ENCODE measurements around the gene ANK2.

ANK2 gene

DNA sequence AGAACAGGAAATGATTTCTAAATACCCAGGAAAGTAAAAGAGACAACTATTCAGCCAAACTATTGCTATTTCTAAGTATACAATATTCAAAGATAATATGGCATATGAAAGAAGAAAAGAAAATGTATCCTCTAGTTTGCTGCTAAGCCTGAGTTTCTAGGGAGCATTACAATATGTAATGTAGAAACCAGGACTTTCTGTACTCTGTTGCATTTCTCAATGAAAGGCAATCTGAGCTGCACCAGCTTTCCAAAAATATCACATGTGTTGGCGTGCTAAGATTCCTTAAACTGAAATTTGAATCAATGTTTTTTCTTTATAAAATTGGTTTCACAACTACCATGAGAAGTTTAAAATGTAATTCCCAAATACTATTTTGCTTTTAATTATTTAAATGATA, 129.6 kb downstream of the ANK2 start:
- Histone ChIP-seq H3K36me3 (ENCODE audit: insufficient read depth, low read length) (no peaks in the 10 kb centered on the region), H3K79me2 (ENCODE audit: insufficient read depth, low read length) (no peaks in the 10 kb centered on the region), H3K4me1 (ENCODE audit: insufficient read depth, low read length) (no peaks in the 10 kb centered on the region), H4K20me1 (ENCODE audit: insufficient read depth, low read length) (no peaks in the 10 kb centered on the region), H3K4me3 (ENCODE audit: low read depth in 1 of 2, low read length in 2 of 2) (no peak overlapping the region), H3K9ac (ENCODE audit: low read depth, low read length) (no peak overlapping the region), H3K27me3 (ENCODE audit: insufficient read depth, low read length, poor library complexity) (no peaks in the 10 kb centered on the region), H2AFZ (ENCODE audit: low read depth, low read length) (no peak overlapping the region), H3K27ac (ENCODE audit: low read length) (no peak overlapping the region), H3K4me2 (ENCODE audit: insufficient read depth, low read length) (no peak overlapping the region), H3K9me3 (ENCODE audit: insufficient read depth, low read length, severe bottlenecking) (no peaks in the 10 kb centered on the region)
- TF ChIP-seq, protein P1, sequence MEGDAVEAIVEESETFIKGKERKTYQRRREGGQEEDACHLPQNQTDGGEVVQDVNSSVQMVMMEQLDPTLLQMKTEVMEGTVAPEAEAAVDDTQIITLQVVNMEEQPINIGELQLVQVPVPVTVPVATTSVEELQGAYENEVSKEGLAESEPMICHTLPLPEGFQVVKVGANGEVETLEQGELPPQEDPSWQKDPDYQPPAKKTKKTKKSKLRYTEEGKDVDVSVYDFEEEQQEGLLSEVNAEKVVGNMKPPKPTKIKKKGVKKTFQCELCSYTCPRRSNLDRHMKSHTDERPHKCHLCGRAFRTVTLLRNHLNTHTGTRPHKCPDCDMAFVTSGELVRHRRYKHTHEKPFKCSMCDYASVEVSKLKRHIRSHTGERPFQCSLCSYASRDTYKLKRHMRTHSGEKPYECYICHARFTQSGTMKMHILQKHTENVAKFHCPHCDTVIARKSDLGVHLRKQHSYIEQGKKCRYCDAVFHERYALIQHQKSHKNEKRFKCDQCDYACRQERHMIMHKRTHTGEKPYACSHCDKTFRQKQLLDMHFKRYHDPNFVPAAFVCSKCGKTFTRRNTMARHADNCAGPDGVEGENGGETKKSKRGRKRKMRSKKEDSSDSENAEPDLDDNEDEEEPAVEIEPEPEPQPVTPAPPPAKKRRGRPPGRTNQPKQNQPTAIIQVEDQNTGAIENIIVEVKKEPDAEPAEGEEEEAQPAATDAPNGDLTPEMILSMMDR (IDR thresholded peaks at IDR 0.05; ENCODE audit: borderline replicate concordance, extremely low read depth, low read length, poor library complexity, severe bottlenecking): no peak
- TF ChIP-seq EZH2 (IDR thresholded peaks at IDR 0.05; ENCODE audit: borderline replicate concordance, low read depth, low read length, severe bottlenecking): no peak
- ATAC-seq (ENCODE audit: insufficient read depth, low read depth) (no peak), DNase-seq (no peak)

DNA sequence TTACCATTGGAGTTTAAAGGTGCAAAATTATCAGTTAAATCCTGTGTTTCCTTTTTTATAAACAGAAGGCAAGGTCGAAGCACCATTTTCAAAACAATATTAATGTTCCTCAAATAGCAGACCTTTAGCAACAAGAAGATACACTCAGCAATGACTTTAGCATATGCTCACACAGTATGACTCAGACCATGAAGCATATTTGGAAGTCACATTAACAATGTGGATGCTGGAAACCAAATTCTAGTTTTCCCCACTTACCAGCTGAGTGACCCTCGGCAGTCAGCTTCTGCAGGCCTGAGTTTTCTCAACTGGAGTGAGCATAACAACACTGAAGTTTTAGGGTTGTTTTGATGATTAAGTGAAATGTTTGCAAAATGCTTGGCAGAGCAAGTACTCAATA, 130.5 kb downstream of the ANK2 start:
- no peaks in the 10 kb centered on the region for H3K36me3 ChIP-seq (ENCODE audit: insufficient read depth, low read length)
- no peak overlapping the region for H2AFZ ChIP-seq (ENCODE audit: low read depth, low read length)
- no peaks in the 10 kb centered on the region for H3K79me2 ChIP-seq (ENCODE audit: insufficient read depth, low read length)
- no peak for TF ChIP-seq EZH2 (IDR thresholded peaks at IDR 0.05; ENCODE audit: borderline replicate concordance, low read depth, low read length, severe bottlenecking)
- TF ChIP-seq, protein P1 (IDR thresholded peaks at IDR 0.05; ENCODE audit: borderline replicate concordance, extremely low read depth, low read length, poor library complexity, severe bottlenecking): no peak
- no peak overlapping the region for H3K4me3 ChIP-seq (ENCODE audit: low read depth in 1 of 2, low read length in 2 of 2)
- ATAC-seq (ENCODE audit: insufficient read depth, low read depth) (no peak), DNase-seq (no peak)
- no peak overlapping the region for H3K27ac ChIP-seq (ENCODE audit: low read length)
- H3K4me2 ChIP-seq (ENCODE audit: insufficient read depth, low read length): no peak overlapping the region
- H3K27me3 ChIP-seq (ENCODE audit: insufficient read depth, low read length, poor library complexity): no peaks in the 10 kb centered on the region
- no peaks in the 10 kb centered on the region for H3K4me1 ChIP-seq (ENCODE audit: insufficient read depth, low read length)
- H3K9ac ChIP-seq (ENCODE audit: low read depth, low read length): no peak overlapping the region
- H3K9me3 ChIP-seq (ENCODE audit: insufficient read depth, low read length, severe bottlenecking): no peaks in the 10 kb centered on the region
- no peaks in the 10 kb centered on the region for H4K20me1 ChIP-seq (ENCODE audit: insufficient read depth, low read length)

DNA sequence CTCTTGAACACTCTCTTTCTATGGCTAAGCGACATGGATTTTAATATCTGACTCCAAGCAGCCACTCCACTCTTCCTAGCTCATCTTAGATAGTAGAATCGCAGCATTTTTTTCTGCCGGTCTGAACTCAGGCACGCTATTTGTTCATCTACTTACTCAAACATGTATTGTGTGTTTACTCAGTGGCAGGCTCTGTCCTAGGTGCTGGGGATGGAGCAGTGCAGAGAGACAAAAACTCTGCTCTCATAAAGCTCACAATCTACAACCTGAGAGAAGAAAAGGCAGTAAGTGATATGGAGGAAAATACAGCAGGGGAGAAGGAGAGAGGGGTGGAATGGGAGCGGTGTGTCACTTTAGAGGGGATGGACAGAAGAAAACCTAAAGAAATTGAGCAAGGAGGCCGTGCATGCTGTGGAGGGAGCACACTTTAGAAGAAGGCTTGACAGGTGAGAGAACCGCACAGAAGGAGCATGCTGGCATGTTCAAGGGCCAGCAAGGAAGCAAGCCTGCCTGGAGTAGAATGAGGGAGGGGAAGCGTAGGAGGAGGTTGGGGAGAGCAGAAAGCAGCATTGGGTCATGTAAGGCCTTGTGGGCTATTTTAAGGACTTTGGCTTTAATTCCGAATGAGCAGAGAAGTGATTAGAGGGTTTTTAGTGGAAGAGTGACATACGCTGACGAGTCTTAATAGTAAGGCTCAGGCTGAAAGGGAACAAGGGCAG, 132.0 kb downstream of the ANK2 start:
- no peak overlapping the region for H3K9ac ChIP-seq (ENCODE audit: low read depth, low read length)
- H3K4me3 ChIP-seq (ENCODE audit: low read depth in 1 of 2, low read length in 2 of 2): no peak overlapping the region
- H3K4me1 ChIP-seq (ENCODE audit: insufficient read depth, low read length): no peaks in the 10 kb centered on the region
- TF ChIP-seq EZH2 (IDR thresholded peaks at IDR 0.05; ENCODE audit: borderline replicate concordance, low read depth, low read length, severe bottlenecking): no peak
- TF ChIP-seq, protein P1 (IDR thresholded peaks at IDR 0.05; ENCODE audit: borderline replicate concordance, extremely low read depth, low read length, poor library complexity, severe bottlenecking): no peak
- no peaks in the 10 kb centered on the region for H3K9me3 ChIP-seq (ENCODE audit: insufficient read depth, low read length, severe bottlenecking)
- H3K79me2 ChIP-seq (ENCODE audit: insufficient read depth, low read length): no peaks in the 10 kb centered on the region
- no peaks in the 10 kb centered on the region for H3K36me3 ChIP-seq (ENCODE audit: insufficient read depth, low read length)
- no peaks in the 10 kb centered on the region for H3K27me3 ChIP-seq (ENCODE audit: insufficient read depth, low read length, poor library complexity)
- no peak overlapping the region for H2AFZ ChIP-seq (ENCODE audit: low read depth, low read length)
- no peak overlapping the region for H3K27ac ChIP-seq (ENCODE audit: low read length)
- H3K4me2 ChIP-seq (ENCODE audit: insufficient read depth, low read length): no peak overlapping the region
- DNase-seq (no peak), ATAC-seq (ENCODE audit: insufficient read depth, low read depth) (no peak)
- no peaks in the 10 kb centered on the region for H4K20me1 ChIP-seq (ENCODE audit: insufficient read depth, low read length)
